IMR-90 (cell line): Measurements from ENCODE around the gene TRIP6.

Experiments used
- CHD1 ChIP-seq: IDR thresholded peaks from 2 replicates; pipeline ENCODE4 v1.6.1; 2012; ENCODE audit warnings: low read depth, low read length, improper control_type of control experiment
- CTCF ChIP-seq: conservative IDR thresholded peaks from 2 replicates; pipeline ENCODE4 v1.5.1; 2012; ENCODE audit warnings: mild to moderate bottlenecking, low read depth, low read length, improper control_type of control experiment
- ELK1 ChIP-seq: fragments of 150-350 bp; IDR thresholded peaks from 2 replicates; pipeline ENCODE4 v1.6.1; 2016; ENCODE audit warnings: low read depth, mild to moderate bottlenecking, low read length, moderate library complexity, borderline replicate concordance
- MAZ ChIP-seq: IDR thresholded peaks from 2 replicates; pipeline ENCODE4 v1.6.1; 2012; ENCODE audit warnings: low read depth, mild to moderate bottlenecking, low read length, improper control_type of control experiment, moderate library complexity, borderline replicate concordance
- POLR2A ChIP-seq: IDR thresholded peaks from 2 replicates; pipeline ENCODE4 v1.6.1; 2012; ENCODE audit warnings: mild to moderate bottlenecking, low read depth, low read length
- RAD21 ChIP-seq: IDR thresholded peaks from 2 replicates; pipeline ENCODE4 v1.6.1; 2012; ENCODE audit warnings: low read length, improper control_type of control experiment
- RCOR1 ChIP-seq: IDR thresholded peaks from 2 replicates; pipeline ENCODE4 v1.6.1; 2012; ENCODE audit warnings: mild to moderate bottlenecking, low read length, improper control_type of control experiment; ENCODE audit not compliant: insufficient replicate concordance
- RFX5 ChIP-seq: IDR thresholded peaks from 2 replicates; pipeline ENCODE4 v1.8.0; 2012; ENCODE audit warnings: low read depth, mild to moderate bottlenecking, low read length, moderate library complexity

GRCh38 chr7:100881136-100881535, 13.9 kb downstream of the TRIP6 start:
- no peak for TF ChIP-seq CTCF
- no peak for TF ChIP-seq ELK1
- no peak for TF ChIP-seq RFX5
- no peak for TF ChIP-seq POLR2A
- TF ChIP-seq CHD1, result no peak
- TF ChIP-seq RAD21, result no peak
- TF ChIP-seq RCOR1, result no peak
- TF ChIP-seq MAZ, result no peak
